Measurements from ENCODE around the gene LYL1.

GRCh38 chr19:13087795-13088537 lies 14.7 kb downstream of the LYL1 start:
- no peak for TF ChIP-seq CTCF (IDR thresholded peaks at IDR 0.05; ENCODE audit: low read depth, low read length)
- no peak for TF ChIP-seq MAX (IDR thresholded peaks at IDR 0.05; ENCODE audit: low read depth, low read length)

Measured in NB4 (cell line).